Measurements from ENCODE around the gene NEGR1.

The NEGR1 gene

DNA sequence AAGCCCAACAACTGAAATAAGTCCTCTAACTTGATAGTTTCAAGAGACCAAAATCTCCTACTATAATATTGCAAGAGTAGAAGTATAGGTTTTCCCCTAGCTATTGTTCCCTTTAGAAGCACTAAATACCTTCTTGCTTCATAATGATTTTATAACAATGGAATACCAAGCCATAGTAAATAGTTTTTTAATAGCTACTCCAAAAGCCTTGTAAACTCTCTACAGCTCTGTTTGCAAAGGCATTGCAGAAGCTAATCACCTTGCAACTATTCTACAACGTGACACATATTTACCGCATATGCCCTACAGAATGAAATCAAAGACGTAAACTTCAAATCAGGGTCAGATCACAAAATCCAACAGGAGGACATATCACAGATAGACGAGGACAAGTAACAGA is 750.0 kb downstream of the NEGR1 start:
- DNase-seq = no peak

DNA sequence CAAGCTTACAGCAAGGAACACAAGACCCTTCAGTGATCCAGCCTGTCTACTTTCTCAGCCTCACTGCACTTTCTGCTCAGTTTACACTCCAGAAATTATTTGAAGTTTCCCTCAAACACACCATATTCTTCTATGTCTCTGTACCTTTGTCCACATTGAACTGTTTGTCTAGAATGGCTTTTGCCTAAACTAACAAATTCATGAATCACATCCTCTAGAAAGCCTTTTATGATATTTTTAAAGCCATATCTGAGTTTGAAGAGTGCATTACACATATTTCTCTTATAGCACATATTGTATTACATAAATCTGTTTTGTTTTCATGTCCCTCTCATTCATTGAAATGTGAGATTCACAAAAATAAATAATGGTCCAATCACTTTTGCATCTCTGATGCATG is 755.5 kb downstream of the NEGR1 start:
- no peak for DNase-seq

DNA sequence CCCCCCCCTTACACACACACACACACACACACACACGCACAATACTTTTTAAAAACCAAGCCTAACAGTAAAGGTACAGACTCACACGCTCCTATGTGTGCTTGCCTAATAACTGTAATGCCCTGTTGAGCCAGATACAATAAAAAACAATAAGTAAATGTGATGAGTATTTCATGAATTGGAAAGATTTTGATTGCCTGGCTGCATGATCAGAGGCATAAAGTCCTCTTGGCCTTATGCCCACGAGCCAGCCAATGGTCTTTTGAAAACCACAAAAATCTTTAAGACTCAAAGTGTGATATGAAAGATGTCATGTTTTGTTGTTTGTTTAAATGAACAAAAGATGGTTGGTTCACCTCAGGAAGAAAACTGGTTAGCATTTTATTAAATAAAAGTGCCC is 759.6 kb downstream of the NEGR1 start:
- DNase-seq = no peak

DNA sequence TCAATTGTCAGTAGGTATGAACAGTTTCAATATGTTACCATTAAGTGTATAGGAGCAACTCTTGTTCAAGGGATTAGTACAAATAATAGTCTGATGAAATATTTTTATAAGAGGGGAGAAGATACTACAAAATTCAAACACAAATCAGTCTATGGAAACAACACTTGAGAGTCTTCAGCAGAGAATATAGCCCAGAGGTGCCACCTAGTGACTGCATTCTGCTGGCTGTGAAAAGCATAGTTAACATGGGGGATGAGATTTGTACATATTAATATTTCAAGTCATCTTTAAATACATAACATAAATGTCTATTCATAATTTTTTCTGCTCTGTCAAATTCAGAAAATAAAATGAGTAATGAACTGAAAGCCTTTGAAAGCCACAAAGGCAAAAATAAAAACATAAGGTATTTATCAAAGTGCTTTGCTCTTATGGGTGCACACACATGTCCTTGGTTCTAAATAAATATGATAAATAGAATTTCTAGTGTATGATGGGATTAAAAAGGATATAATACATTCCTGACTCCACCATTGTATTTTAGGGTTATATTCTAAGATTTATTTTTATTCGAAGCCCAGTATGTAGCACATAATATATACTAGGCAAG is 760.6 kb downstream of the NEGR1 start:
- no peak for DNase-seq

DNA sequence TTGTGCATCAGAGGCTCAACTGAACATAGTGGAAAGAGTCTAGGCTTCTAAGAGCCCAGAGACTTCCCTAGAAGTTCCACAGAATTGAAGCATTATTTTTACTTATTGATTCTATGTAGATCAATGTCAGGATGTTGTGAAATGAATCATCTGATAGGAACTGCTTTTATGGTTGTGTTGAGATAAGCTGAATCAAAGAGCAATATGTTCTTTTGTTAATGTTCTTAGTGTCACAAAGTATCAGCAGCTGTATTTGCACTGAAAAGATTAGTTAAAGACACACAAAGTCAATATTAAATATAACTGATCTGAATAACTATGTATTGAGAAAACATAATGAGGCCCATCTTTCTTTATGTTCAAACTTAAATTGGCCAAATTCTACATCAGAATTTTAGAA is 770.8 kb downstream of the NEGR1 start:
- DNase-seq = no peak

DNA sequence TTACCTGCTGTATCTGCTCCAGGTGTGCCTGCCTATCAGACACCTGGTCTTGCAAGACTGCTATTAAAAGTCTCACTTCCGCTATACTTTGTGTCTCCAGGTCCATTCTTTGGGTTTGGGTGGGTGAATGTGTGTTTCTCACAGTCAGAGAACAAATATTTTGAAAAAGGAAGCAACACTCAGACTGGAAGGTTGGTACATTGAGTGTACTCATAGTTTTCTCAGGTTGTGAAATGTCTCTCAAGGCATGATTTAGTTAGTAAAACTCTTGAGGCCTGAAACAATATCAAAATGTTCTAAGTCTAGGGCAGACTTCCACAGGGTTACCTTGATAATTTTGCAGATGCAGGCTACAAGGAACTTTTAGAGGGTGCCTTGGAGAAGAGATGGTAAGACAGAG is 771.6 kb downstream of the NEGR1 start:
- no peak for DNase-seq

DNA sequence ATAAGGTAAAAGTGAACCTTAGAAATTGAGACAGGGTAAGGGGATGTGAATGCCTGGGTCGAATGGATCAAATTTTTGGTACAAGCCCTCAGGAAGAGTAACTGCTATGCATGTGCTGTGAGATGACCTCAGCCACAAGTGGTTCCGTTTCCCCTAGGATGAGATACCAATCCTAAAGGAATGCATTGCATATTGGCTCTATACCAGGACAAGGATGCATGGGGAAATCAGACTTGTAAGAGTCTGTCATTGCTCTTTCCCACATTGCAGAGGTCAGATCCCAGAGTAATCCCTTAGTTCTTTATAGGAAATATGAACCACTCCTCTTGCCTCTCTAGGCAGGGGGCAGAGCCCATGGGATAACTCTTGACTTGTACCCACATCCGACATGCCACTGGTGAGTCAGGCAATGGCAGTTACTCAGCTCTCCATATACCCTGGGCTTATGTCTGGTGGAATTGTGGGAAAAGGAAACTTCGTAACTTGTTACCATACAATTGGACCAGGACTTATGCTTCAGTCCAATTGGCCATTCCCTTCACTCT is 773.2 kb downstream of the NEGR1 start:
- DNase-seq = no peak

DNA sequence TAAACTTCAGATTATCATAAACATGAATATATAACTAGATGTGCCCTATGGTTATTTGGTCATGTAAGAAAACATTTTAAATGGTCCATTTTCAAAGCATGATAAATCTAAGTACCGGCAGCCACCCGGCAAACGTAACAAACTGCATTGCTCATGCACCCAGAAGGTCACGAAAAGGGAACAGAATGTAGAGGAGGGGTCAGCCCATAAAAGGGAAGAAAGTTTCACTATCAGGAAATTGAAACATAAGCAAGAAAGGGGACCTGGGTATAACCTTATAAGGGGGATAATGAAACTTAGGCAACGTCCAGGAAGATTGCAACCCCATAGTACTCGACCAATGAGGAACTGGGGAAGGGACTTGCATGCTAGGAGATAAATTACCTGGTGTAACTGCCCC is 780.3 kb downstream of the NEGR1 start:
- DNase-seq = no peak

DNA sequence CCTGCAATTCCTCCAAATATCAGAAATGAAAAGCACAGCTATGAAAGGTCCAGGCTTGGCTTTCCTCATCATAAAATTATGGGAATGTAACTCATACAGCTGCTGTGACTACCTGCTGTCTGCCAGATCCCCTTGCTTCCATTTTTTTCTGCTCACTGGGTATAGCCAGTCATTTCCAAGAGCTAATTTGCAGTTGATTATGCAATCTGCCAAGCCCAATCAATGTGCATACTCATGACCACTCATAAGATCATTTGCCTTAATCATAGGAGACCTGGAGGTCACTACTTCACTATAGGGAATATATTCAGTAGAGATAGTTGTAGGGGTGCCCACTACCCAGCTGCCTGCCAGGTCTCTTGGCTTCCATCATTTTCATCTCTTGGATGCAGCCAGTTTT is 783.8 kb downstream of the NEGR1 start:
- DNase-seq = no peak

DNA sequence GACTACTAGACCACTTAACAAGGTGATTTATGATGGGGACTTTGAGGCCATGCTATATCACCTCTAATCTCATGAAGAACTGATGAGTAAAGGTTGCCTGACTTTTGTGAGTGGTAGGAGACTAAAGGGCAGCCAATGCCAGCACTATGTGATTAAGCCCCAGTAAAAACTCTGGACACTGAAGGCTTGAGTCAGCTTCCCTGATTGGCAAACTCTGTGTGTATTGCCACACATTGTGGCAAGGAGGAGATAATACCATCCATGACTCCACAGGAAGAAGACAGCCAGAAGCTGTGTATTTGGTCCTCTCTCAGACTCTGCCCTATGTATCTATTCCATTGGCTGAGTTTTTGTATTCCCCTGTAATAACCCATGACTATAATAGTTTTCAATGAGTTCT is 788.2 kb downstream of the NEGR1 start:
- no peak for DNase-seq

DNA sequence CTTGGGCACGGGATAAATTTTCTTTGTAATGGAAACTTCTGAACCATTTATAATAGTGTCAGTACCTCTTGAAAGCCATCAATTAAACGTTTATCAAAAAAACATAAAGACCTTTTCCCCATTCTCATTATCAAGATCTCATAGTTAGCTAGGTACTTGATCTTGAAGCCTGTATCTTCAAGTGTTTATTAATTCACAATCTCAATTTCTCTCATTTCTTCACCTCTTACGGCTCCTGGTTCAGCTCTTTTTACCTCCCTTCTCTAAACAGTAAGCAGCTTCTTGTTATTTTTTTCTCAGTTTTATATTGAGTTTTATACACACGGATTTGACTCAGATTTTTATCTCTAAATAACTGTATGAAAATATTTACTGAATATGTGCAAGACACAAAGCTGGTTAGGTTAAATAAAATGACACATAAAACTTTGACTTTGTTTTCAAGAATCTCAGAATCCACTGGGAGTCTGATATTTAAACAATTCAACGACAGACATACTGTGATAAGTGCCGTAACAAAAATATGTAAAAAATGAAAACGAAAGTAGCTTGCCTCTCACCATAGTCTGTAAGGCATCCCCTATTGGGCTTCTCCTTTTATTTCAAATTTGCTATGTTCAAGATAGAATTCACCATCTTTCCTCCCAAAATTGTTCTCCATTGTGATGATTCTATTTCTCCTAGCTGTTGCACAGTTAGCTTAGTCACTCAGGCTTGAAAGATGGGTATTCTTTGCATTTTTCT is 789.9 kb downstream of the NEGR1 start:
- no peak for DNase-seq

DNA sequence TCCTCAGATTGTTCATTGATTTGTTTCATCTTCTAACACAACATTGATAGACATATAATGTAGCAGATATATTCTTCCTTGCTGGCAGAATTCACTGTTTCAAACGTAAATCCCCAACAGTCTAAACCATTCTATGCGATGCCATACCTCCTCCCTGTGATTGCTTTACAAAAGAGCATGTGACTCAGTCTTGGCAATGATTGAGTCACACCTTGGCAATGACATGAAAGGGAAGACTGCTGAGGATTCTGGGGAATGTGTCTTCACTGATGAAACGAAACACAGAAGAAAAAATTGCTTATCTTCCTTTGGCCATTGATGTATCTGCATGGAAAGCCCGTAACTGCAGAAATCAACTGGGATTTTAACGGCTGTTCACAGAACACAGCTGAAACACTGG is 791.9 kb downstream of the NEGR1 start:
- no peak for DNase-seq

DNA sequence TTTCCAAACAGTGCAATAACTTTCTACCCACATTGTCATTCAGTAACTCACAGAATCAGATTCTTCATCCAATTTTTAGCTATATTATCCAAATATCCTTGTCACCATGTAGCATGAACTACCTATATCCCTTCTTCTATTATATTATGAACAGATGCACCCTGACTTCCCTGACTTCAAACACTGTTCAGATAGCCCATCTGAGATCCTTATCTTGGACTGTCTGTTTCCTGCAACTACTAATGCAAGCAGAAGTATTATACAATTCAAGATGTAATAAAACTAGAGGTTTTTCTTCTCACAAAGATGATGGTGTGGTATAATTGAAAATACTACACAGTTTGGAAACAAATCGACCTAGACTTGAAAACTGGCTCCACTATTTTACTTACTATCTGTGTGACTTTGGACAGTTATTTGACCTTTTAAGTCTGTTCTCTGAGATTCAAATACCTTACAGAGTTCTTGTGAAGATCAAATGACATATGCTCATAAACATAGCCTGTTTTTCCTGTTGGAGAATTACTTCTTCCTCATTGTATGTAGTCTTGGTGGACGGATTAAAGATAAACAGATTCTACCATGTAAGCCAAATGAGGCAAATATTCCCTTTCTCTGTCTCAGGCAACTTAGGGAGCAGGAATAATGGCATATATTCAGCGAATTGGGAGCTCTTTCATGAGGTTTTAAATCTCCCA is 793.6 kb downstream of the NEGR1 start:
- no peak for DNase-seq

DNA sequence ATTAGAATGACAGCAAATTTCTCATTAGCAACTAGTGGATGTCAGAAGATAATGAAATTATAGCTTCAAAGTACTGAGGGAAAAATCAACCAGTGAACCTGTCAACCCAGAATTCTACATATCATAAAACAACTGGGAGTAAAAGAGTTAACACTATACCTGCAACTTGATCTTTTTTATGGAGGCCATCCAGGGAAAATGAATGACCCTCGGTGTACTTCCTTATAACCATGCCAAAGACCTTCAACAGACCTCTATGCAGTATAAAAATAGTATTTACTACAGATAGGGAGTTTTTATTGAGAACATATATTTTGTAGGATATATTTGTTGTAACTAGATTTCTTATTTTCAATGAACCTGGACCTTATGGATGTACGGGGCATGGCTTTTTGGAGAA is 809.0 kb downstream of the NEGR1 start:
- DNase-seq = no peak

DNA sequence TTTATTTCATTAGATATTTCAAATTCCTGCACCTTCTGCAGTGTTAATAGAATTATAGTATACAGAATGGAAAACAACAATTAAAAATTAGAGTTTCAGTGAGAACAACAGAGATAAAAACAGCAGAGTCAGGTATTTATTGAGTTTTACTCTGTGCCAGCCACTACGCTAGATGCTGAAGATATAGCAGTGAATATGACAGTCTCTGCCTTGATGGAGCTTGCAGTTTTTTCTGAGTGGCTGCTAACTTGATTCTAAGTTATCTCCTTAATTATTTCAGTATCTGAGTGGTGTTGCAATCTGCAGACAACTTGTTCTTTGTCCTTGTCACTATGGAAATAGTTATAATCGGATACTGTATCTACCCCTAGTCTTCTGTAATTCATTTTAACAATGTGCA is 817.2 kb downstream of the NEGR1 start:
- no peak for DNase-seq

DNA sequence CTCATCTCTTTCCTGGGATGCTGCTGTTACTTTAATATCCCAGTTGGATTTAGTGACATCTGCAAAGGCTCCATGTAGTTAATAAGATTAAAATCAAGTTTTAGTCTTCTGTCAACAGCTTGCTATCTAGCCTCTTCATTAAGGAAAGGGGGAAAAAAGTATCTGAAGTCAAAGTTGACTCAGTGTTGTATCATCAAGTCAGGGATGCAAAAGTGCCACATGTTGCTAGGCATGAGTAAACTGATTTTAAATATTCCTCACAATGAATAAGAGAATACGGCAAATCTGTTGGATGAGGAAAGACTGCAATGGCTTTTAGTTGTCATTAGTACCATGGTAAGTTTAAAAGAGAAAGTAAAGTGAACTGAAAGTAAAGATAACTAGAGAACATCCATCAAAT is 818.3 kb downstream of the NEGR1 start:
- no peak for DNase-seq

DNA sequence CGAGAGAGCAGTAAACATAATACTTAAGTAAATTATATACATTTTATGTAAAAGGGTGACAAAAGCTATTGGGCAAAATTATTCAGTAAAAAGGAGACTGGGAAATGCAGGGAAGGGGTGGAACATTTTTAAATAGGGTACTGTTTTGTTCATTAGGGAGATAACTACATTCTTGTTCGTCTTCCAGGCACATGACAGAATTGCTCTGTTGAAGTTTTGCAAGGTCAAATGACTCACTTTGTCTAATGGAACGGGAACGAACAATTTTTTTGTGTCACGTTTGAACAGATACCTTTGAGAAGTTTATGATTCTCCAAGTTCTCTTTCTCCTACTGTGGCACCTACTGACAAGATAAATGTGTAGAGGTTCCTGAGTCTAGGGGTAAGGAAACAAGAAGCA is 819.2 kb downstream of the NEGR1 start:
- no peak for DNase-seq

DNA sequence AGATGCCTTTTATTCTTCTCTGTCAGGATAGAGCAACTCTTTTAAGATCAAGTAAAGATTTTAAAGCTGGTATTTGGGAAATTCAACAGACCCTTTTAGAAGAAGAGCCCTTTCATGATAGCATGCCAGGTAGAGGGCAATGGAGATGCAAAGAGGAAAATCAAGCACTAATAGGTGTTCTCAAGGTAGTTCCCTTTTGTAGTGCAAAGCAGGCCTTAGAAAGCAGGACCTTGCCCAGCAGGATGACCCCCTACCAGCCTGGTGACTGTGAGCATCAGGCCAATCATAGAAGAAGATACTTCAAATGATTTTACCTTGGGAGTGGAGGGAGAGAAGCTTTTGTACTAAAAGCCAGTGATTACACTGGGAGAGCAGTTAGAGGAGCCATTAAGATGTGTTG is 820.1 kb downstream of the NEGR1 start:
- no peak for DNase-seq

DNA sequence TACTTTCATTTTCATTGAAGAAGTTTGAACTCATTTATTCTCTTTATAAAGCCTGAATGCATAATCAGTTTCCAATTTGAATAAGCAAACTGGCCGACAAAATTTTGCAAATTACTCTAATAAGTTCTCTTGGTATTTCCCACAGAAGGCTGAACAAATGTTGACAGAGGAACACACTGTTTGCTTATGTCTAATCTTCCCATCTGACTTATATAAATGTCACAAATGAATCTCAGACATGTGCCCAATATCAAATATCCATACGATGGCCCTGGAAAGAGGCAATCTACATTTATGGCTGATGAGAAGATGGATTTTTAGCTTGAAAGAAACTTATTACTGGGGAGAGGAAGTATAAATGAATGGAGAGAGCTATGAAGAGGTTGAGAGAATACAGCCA is 820.9 kb downstream of the NEGR1 start:
- DNase-seq = no peak

DNA sequence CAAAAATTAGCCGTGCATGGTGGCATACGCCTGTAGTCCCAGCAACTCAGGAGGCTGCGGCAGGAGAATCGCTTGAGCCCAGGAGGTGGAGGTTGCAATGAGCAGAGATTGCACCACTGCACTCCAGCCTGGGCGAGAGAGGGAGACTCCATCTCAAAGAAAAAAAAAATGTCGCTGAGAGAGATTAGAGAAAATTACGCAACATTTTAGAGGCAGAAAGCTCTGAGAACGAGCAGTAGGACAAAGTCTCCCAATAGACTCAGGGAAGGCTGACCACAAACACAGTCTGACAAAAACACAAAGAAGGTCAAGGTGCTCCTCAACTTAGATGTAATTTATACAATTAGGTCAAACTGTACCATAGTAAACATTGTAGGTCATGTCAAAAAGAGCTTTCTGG is 833.9 kb downstream of the NEGR1 start:
- no peak for DNase-seq

DNA sequence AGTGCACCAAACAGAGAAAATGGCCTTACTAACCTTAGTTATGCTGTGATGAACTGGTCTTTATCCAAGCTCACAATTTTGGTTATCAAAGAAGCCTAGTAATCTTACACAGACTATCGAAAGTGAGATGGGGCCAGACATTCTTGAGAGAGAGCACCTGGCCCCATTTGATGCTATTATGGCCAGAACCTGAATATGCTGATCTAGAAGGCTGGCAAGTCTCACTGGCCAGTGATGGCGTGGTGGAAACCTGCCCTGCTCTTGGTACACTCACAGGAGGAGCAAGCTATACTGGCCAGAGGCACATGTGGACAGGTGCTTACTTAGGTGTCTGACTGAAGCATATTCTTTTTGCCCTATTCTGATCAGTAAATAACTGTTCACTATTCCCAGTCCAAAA is 843.7 kb downstream of the NEGR1 start:
- no peak for DNase-seq

DNA sequence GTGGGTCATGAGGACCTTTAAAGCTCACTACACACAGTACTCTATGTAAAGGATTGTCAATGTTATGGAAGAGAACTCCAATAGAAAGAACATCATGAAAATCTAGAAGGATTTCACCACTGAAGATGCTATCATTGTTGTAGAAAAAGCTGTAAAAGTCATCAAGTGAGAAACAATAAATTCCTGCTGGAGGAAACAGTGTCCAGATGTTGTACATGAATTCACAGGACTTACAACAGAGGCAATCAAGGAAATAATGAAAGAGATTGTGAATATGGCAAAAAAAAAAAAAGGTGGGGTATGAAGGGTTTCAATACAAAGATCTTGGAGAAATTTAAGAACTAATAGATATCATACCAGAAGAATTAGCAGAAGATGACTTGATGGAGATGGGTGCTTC is 846.4 kb downstream of the NEGR1 start:
- no peak for DNase-seq

DNA sequence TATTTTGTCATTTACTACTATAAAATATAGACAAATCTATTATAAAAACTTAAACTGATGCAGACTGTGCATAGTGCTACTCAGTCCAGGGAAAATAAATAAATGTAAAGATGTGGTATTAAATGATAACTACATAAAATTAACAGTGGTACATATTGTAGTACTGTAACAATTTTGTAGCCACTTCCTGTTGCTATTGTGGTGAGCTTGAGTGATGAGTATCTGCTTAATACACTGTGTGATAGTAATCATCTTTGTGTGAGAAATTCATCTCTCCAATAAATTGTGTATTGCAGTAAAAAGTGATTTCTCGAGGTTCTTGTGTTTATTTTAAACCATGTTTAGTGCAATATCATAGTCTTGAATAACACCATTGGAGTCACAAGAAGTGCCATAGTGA is 848.1 kb downstream of the NEGR1 start:
- no peak for DNase-seq

DNA sequence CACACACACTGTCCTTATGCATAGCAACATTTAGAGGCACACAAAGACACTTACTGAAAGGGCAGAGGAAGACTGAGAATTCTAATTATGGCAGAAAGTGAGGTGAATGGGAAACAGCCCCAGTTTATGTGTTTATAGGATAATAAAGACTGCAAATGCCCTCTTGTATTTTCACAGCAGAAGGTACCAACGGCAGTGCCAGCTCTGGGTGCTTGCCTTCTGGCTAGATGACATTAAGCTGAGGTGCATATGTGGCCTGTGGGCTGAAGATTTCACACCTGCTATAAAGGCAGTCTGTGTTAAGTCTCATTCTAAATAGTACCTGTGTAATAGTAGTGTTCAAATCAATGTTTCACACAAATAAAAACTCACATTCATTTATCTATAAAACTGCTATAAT is 854.3 kb downstream of the NEGR1 start:
- no peak for DNase-seq

All from stimulated activated CD4-positive, alpha-beta T cell treated with anti-CD3 and anti-CD28 coated beads, Interleukin-2, amount 100 ng/mL, for 48 hours (primary cell).